Prostate gland (tissue), 2 donors: ENCODE data around the gene MLANA. TPM values are rescaled to one million over a fixed set of nuclear protein-coding genes. Genes with fewer than 3 reads are reported as not detected.

Experiments
- DNase-seq: peaks from one replicate; pipeline ENCODE4 v3.0.0-alpha.2; 2019; ENCODE audit warnings: low spot score
- H3K27ac ChIP-seq, 2 donors: fragments of 200-600 bp; sonication (generic); 2 replicates each; pipeline ENCODE4 v1.5.1; 2017 to 2019
- H3K27me3 ChIP-seq: fragments of 200-600 bp; sonication (generic); replicated peaks from 2 replicates; pipeline ENCODE4 v1.5.1; 2019; ENCODE audit not compliant: insufficient read depth
- H3K36me3 ChIP-seq, 2 donors: fragments of 200-600 bp; sonication (generic); 1 replicate in 1 of 2; 2 replicates in 1 of 2; pipeline versions ENCODE4 v1.5.1 to v1.8.1; 2017 to 2019
- H3K4me1 ChIP-seq: fragments of 200-600 bp; sonication (generic); replicated peaks from 2 replicates; pipeline ENCODE4 v1.5.1; 2019
- H3K4me3 ChIP-seq, 2 donors: fragments of 200-600 bp; sonication (generic); 2 replicates each; pipeline ENCODE4 v1.5.1; 2017 to 2019
- H3K9me3 ChIP-seq: fragments of 200-600 bp; sonication (generic); 2 replicates; pipeline ENCODE4 v1.5.1; 2017
- CTCF ChIP-seq, 4 experiments: fragments of 200-600 bp in 2 of 4; fragments of 450-650 bp in 2 of 4; sonication (generic) in 2 of 4; IDR thresholded peaks; 1 replicate in 3 of 4; 2 replicates in 1 of 4; pipeline ENCODE4 v1.5.1; 2016 to 2019; ENCODE audit warnings: antibody characterized with exemption in 4 of 4, mild to moderate bottlenecking in 2 of 4, moderate library complexity in 2 of 4
- POLR2A ChIP-seq: fragments of 450-650 bp; IDR thresholded peaks from one replicate; pipeline ENCODE4 v1.6.1; 2016; ENCODE audit warnings: antibody characterized with exemption, mild to moderate bottlenecking
- POLR2AphosphoS5 ChIP-seq: sonication (generic); formaldehyde crosslinking; IDR thresholded peaks from one replicate; pipeline ENCODE4 v1.6.1; 2017; ENCODE audit warnings: antibody characterized with exemption
- WGBS: methylation state at CpG from one replicate; pipeline ENCODE4 v1.1.5; 2018; 5-methylcytosine and 5-hydroxymethylcytosine counted together
- intact Hi-C: fragments of 100-400 bp; cut with DNase I; formaldehyde crosslinking; loops from one replicate; pipeline ENCODE4 v1.14.2; 2022
- total RNA-seq, 2 donors: library from RNA; depleted of rRNA; stranded (reverse); fragments of >200 nt; gene quantifications; one replicate each; pipeline ENCODE4 v1.1.0, GENCODE V29; 2016

The MLANA gene
- total RNA-seq, 2 donors from 2014 or later, result not detected

GRCh38 chr9:5909976-5910375, 19.3 kb downstream of the MLANA start:
- WGBS, result 90% methylated on average over 3 of the region's 3 CpGs

GRCh38 chr9:5910413-5911057, 19.8 kb downstream of the MLANA start:
- Histone ChIP-seq H3K27me3 (no peaks in the 10 kb centered on the region), H3K4me3 (no peak overlapping the region), H3K36me3 (no peaks in the 10 kb centered on the region), H3K27ac (no peak overlapping the region), H3K4me1 (no peaks in the 10 kb centered on the region), H3K9me3 (no peaks in the 10 kb centered on the region)
- intact Hi-C loops, result no loop called here
- no peak for DNase-seq
- TF ChIP-seq CTCF (IDR thresholded peaks at IDR 0.05) (no peak), POLR2A (no peak), POLR2AphosphoS5 (no peak)
- 95% methylated on average over 1 of the region's 1 CpG for whole genome bisulfite sequencing

More at GRCh38 chr9:5909976-5910375, 19.3 kb downstream of the MLANA start:
- Histone ChIP-seq H3K9me3 (no peaks in the 10 kb centered on the region), H3K36me3 (no peaks in the 10 kb centered on the region), H3K27me3 (no peaks in the 10 kb centered on the region), H3K4me1 (no peaks in the 10 kb centered on the region), H3K4me3 (no peak overlapping the region), H3K27ac (no peak overlapping the region)
- intact Hi-C loops, result no loop called here
- DNase-seq, result no peak
- no peak for TF ChIP-seq CTCF (IDR thresholded peaks at IDR 0.05)
- TF ChIP-seq POLR2AphosphoS5, result no peak
- no peak for TF ChIP-seq POLR2A

GRCh38 chr9:5915438-5915837, 24.7 kb downstream of the MLANA start:
- Histone ChIP-seq H3K27me3 (no peaks in the 10 kb centered on the region), H3K36me3 (no peaks in the 10 kb centered on the region), H3K9me3 (no peaks in the 10 kb centered on the region), H3K4me1 (no peaks in the 10 kb centered on the region), H3K4me3 (no peak overlapping the region), H3K27ac (no peak overlapping the region)
- 80% methylated on average over 4 of the region's 4 CpGs for WGBS
- TF ChIP-seq CTCF (IDR thresholded peaks at IDR 0.05) (no peak), POLR2A (no peak), POLR2AphosphoS5 (no peak)
- intact Hi-C loops, result no loop called here
- DNase-seq, result no peak

- no peaks in the 10 kb centered on the region for H3K27me3 ChIP-seq
- H3K27ac ChIP-seq, result no peak overlapping the region
- H3K36me3 ChIP-seq, result peaks cover 0 to 1% of the 10 kb centered on the region in 2 donors
- H3K4me3 ChIP-seq, result no peak overlapping the region
- intact Hi-C loops, result no loop called here
- TF ChIP-seq POLR2A (no peak), POLR2AphosphoS5 (no peak)
- H3K4me1 ChIP-seq, result no peaks in the 10 kb centered on the region
- WGBS, result 91% methylated on average over 4 of the region's 4 CpGs
- H3K9me3 ChIP-seq, result no peaks in the 10 kb centered on the region
- DNase-seq, result no peak
Measured at GRCh38 chr9:5917273-5917672, 26.6 kb downstream of the MLANA start.

- no peak overlapping the region for H3K4me3 ChIP-seq
- TF ChIP-seq POLR2AphosphoS5 (no peak), CTCF (IDR thresholded peaks at IDR 0.05) (no peak), POLR2A (no peak)
- peaks cover 0 to 5% of the 10 kb centered on the region in 2 donors for H3K36me3 ChIP-seq
- H3K4me1 ChIP-seq, result no peaks in the 10 kb centered on the region
- intact Hi-C loops, result no loop called here
- no peak overlapping the region for H3K27ac ChIP-seq
- H3K9me3 ChIP-seq, result no peaks in the 10 kb centered on the region
- no peaks in the 10 kb centered on the region for H3K27me3 ChIP-seq
- WGBS, result 66% methylated on average over 3 of the region's 3 CpGs
- DNase-seq, result no peak
Measured at GRCh38 chr9:5917888-5918287, 27.2 kb downstream of the MLANA start.
